ENCODE measurements around the gene LCP1.
"Not testable (repeated sequence)": the region's sequence is repeated elsewhere in the genome, so short reads cannot be mapped to it uniquely, and the experiment has no call there.

Gene LCP1

GRCh38 chr13:46182491-46182877 is 507 bp upstream of the LCP1 start:
- no peak for DNase-seq

- DNase-seq = no peak
Measured at GRCh38 chr13:46181377-46181839, 569 bp downstream of the LCP1 start.

- no peak for DNase-seq
Measured at GRCh38 chr13:46179969-46180763, 1.8 kb downstream of the LCP1 start.

- DNase-seq = peak; percentile 66
Measured at GRCh38 chr13:46179491-46179908, 2.5 kb downstream of the LCP1 start.

- DNase-seq = no peak
Measured at GRCh38 chr13:46178821-46179220, 3.2 kb downstream of the LCP1 start.

GRCh38 chr13:46178143-46178542 is 3.8 kb downstream of the LCP1 start:
- DNase-seq = no peak

- no peak for DNase-seq
Measured at GRCh38 chr13:46176756-46177155, 5.2 kb downstream of the LCP1 start.

GRCh38 chr13:46173656-46174055 is 8.3 kb downstream of the LCP1 start:
- DNase-seq = no peak

GRCh38 chr13:46172531-46172991 is 9.4 kb downstream of the LCP1 start:
- peak; percentile 46 for DNase-seq

GRCh38 chr13:46171739-46172138 is 10.2 kb downstream of the LCP1 start:
- no peak for DNase-seq

GRCh38 chr13:46171217-46171616 is 10.8 kb downstream of the LCP1 start:
- no peak for DNase-seq

- no peak for DNase-seq
Measured at GRCh38 chr13:46170687-46171086, 11.3 kb downstream of the LCP1 start.

- no peak for DNase-seq
Measured at GRCh38 chr13:46170268-46170667, 11.7 kb downstream of the LCP1 start.

- DNase-seq = no peak
Measured at GRCh38 chr13:46169758-46170157, 12.2 kb downstream of the LCP1 start.

- DNase-seq = no peak
Measured at GRCh38 chr13:46168783-46169182, 13.2 kb downstream of the LCP1 start.

GRCh38 chr13:46168341-46168740 is 13.6 kb downstream of the LCP1 start:
- DNase-seq = no peak

GRCh38 chr13:46166947-46167610 is 14.9 kb downstream of the LCP1 start:
- DNase-seq = no peak

- DNase-seq = no peak
Measured at GRCh38 chr13:46166224-46166584, 15.8 kb downstream of the LCP1 start.

- no peak for DNase-seq
Measured at GRCh38 chr13:46165485-46166223, 16.3 kb downstream of the LCP1 start.

GRCh38 chr13:46164661-46165060 is 17.3 kb downstream of the LCP1 start:
- no peak for DNase-seq

GRCh38 chr13:46162741-46163140 is 19.2 kb downstream of the LCP1 start:
- not testable (repeated sequence) for DNase-seq

- no peak for DNase-seq
Measured at GRCh38 chr13:46160471-46161066, 21.4 kb downstream of the LCP1 start.

- DNase-seq = no peak
Measured at GRCh38 chr13:46160065-46160464, 21.9 kb downstream of the LCP1 start.
